ENCODE measurements around the gene CWF19L2.

CWF19L2 gene

DNA sequence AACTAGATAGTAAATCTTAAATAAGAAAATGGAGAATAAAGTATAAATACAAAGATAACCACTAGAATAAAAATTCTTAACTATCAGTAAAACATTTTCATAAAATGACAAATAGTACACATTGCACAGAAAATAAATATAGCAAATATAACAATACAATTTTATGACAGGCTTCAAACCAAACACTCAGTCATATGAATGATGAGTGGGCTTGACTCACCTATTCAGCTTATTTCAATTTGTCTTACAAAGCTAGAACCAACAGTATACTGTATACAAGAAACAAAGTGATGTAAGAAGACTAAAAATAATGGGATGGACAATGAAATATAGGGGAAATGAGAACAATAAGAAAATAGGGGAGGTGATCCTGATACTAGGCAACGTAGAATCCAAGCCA, 141.2 kb downstream of the CWF19L2 start:
- in situ Hi-C loops (cut with MboI; ENCODE audit: low sequenced_read_pairs): no loop called here

- in situ Hi-C loops (cut with MboI; ENCODE audit: low sequenced_read_pairs): no loop called here
Measured at GRCh38 chr11:107307991-107308390, 149.6 kb downstream of the CWF19L2 start.

DNA sequence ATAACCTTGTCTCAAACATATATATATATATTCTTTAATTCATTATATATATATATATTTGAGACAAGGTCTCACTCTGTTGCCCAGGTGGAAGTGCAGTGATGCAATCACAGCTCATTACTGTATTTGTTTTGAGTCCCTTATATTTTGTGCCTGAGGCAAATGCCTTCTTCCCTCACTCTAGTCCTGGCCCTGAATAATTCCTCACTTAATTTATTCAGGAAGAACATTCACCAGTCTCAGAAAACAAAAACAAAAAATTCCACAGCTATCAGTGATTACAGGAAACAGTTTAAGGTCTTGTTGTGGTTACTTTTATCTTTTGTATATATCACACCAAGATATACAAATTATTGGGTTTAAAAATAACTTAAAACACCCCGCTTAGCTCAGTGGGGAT, 155.7 kb downstream of the CWF19L2 start:
- in situ Hi-C loops (cut with MboI; ENCODE audit: low sequenced_read_pairs): no loop called here

DNA sequence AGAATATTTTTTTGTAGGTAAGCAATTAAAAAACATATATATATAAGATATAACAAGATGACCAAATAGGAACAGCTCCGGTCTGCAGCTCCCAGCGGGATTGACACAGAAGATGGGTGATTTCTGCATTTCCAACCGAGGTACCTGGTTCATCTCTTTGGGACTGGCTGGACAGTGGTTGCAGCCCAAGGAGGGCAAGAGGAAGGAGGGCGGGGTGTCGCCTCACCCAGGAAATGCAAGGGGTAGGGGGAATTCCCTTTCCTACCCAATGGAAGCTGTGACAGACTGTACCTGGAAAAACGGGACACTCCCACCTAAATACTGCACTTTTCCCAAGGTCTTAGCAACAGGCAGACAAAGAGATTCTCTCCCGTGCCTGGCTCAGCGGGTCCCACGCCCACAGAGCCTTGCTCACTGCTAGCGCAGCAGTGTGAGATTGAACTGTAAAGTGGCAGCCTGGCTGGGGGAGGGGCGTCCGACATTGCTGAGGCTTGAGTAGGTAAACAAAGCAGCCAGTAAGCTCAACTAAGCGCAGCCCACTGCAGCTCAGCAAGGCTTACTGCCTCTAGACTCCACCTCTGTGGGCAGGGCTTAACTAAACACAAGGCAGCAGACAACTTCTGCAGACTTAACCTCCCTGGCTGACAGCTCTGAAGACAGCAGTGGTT, 163.8 kb downstream of the CWF19L2 start:
- in situ Hi-C loops (cut with MboI; ENCODE audit: low sequenced_read_pairs): no loop called here

GRCh38 chr11:107282195-107282594, 175.4 kb downstream of the CWF19L2 start:
- in situ Hi-C loops (cut with MboI; ENCODE audit: low sequenced_read_pairs): no loop called here
